MM.1S (cell line): ENCODE results near the gene ALG9.

ENCODE experiments used
- CTCF ChIP-seq: fragments of 300-600 bp; sonication (generic); IDR thresholded peaks from 2 replicates; pipeline ENCODE4 v1.5.1; 2016; ENCODE audit warnings: antibody characterized with exemption, low read length, mixed read lengths
- EZH2 ChIP-seq: fragments of 300-600 bp; sonication (generic); optimal IDR thresholded peaks from 2 replicates; pipeline ENCODE3; 2017; ENCODE audit warnings: low read depth, mild to moderate bottlenecking, antibody characterized with exemption, low read length, mixed read lengths

DNA sequence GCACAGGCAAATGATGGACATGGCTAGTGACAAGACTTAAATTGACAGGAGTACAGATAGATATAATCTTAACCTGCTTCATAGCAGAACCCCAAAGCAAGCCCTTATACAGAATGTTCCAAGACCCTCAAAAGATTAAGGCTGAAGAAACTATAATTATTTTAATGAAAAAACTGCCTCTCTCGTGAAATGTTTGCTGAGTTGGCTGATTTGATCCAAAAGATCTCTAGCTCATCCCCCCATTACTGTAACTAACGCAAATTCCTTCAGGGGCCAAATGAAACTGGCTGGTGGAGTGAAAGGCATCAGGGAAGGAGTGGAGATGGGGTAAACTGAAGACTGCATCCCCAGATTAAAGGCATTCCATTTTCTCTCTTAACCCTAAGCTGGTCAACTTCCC, 19.3 kb downstream of the ALG9 start:
- TF ChIP-seq EZH2 (no peak), CTCF (no peak)
